GM10266 (cell line): ENCODE measurements around the gene PEAK3.

Experiments used
- DNase-seq: peaks from one replicate; pipeline ENCODE4 v3.0.0; 2012; ENCODE audit errors: extremely low spot score
- TF ChIP-seq, protein P1 (sequence below): IDR thresholded peaks from 2 replicates; pipeline ENCODE4 v1.5.1; 2012; ENCODE audit warnings: mild to moderate bottlenecking, low read depth; ENCODE audit not compliant: control insufficient read depth, insufficient read depth; ENCODE audit errors: missing control alignments

The PEAK3 gene

GRCh38 chr19:2273356-2274184, 8.4 kb downstream of the PEAK3 start:
- peak; percentile 96 for DNase-seq
- TF ChIP-seq, protein P1, sequence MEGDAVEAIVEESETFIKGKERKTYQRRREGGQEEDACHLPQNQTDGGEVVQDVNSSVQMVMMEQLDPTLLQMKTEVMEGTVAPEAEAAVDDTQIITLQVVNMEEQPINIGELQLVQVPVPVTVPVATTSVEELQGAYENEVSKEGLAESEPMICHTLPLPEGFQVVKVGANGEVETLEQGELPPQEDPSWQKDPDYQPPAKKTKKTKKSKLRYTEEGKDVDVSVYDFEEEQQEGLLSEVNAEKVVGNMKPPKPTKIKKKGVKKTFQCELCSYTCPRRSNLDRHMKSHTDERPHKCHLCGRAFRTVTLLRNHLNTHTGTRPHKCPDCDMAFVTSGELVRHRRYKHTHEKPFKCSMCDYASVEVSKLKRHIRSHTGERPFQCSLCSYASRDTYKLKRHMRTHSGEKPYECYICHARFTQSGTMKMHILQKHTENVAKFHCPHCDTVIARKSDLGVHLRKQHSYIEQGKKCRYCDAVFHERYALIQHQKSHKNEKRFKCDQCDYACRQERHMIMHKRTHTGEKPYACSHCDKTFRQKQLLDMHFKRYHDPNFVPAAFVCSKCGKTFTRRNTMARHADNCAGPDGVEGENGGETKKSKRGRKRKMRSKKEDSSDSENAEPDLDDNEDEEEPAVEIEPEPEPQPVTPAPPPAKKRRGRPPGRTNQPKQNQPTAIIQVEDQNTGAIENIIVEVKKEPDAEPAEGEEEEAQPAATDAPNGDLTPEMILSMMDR: peak; percentile 98

DNA sequence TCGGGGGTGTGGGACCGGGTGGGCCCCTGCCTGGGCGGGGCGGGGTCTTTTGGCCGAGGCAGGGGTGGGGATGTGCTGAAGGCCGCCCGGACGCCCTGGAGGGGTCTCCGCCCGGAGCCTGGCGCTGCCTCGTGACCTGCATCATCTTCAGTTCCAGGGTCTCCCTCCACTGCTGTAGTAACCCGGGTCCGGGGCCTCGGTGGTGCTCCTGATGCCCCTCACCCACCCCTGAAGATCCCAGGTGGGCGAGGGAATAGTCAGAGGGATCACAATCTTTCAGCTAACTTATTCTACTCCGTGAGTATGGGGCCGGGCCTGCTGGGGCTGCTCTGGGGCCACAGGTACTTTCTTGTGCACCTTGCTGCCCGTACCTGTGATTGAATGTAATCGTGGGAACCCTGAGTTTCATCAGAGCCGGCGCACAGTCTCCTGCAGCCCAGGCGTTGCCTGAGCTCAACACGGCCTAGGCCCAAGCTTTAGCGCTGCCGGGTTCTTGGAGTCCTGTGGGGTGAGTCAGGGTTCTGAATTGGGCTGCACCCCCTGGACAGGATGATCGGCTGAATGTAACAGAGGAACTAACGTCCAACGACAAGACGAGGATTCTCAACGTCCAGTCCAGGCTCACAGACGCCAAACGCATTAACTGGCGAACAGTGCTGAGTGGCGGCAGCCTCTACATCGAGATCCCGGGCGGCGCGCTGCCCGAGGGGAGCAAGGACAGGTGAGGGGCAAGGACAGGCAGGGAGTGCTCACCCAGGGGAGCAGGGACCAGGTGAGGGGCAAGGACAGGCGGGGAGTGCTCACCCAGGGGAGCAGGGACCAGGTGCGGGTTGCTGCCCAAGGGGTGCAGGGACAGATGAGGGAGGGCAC, 10.5 kb downstream of the PEAK3 start:
- TF ChIP-seq, protein P1: no peak
- no peak for DNase-seq

- peak; percentile 90 for DNase-seq
- TF ChIP-seq, protein P1: no peak
These were observed 11.3 kb downstream of the PEAK3 start for GRCh38 chr19:2270423-2271233.

GRCh38 chr19:2270157-2270422, 11.9 kb downstream of the PEAK3 start:
- DNase-seq: no peak
- TF ChIP-seq, protein P1: no peak

GRCh38 chr19:2269244-2270156, 12.5 kb downstream of the PEAK3 start:
- TF ChIP-seq, protein P1: no peak
- peak; percentile 100 for DNase-seq

- no peak for DNase-seq
- TF ChIP-seq, protein P1: no peak
These were observed 13.1 kb downstream of the PEAK3 start for GRCh38 chr19:2268861-2269243.
